Ovary (tissue), 3 donors: ENCODE measurements around the gene PRODH.
"Not testable (repeated sequence)": the region's sequence is repeated elsewhere in the genome, so short reads cannot be mapped to it uniquely, and the experiment has no call there.

Experiments
- POLR2A ChIP-seq: fragments of 450-650 bp; IDR thresholded peaks from one replicate; pipeline ENCODE4 v1.6.1; 2017; ENCODE audit warnings: antibody characterized with exemption, mild to moderate bottlenecking, moderate library complexity
- TF ChIP-seq, protein P1 (sequence below), 3 donors: fragments of 450-650 bp in 2 of 3; fragments of 200-600 bp in 1 of 3; IDR thresholded peaks; one replicate each; pipeline versions ENCODE4 v1.5.1 to v1.8.0; 2016 to 2022; ENCODE audit warnings: antibody characterized with exemption in 3 of 3, mild to moderate bottlenecking in 1 of 3
- donor health status: DM: no; HTN: no; CAD: no.

GRCh38 chr22:18938691-18939090 lies 2.6 kb upstream of the PRODH start:
- not testable (repeated sequence) for TF ChIP-seq POLR2A
- TF ChIP-seq, protein P1, sequence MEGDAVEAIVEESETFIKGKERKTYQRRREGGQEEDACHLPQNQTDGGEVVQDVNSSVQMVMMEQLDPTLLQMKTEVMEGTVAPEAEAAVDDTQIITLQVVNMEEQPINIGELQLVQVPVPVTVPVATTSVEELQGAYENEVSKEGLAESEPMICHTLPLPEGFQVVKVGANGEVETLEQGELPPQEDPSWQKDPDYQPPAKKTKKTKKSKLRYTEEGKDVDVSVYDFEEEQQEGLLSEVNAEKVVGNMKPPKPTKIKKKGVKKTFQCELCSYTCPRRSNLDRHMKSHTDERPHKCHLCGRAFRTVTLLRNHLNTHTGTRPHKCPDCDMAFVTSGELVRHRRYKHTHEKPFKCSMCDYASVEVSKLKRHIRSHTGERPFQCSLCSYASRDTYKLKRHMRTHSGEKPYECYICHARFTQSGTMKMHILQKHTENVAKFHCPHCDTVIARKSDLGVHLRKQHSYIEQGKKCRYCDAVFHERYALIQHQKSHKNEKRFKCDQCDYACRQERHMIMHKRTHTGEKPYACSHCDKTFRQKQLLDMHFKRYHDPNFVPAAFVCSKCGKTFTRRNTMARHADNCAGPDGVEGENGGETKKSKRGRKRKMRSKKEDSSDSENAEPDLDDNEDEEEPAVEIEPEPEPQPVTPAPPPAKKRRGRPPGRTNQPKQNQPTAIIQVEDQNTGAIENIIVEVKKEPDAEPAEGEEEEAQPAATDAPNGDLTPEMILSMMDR (IDR thresholded peaks at IDR 0.05): not testable (repeated sequence)
